HEK293 (cell line): ENCODE results near the gene NKX2-8.

Experiments
- ZNF426 ChIP-seq: fragments of 450-650 bp; formaldehyde crosslinking; IDR thresholded peaks from 2 replicates; pipeline ENCODE4 v1.5.1; 2017; ENCODE audit warnings: missing biosample characterization, missing genetic modification characterization, mild to moderate bottlenecking, inconsistent platforms, moderate library complexity
- TF ChIP-seq, protein P1 (sequence below): fragments of 450-650 bp; formaldehyde crosslinking; IDR thresholded peaks from 2 replicates; pipeline ENCODE4 v1.5.1; 2016; ENCODE audit warnings: missing biosample characterization, missing genetic modification characterization

DNA sequence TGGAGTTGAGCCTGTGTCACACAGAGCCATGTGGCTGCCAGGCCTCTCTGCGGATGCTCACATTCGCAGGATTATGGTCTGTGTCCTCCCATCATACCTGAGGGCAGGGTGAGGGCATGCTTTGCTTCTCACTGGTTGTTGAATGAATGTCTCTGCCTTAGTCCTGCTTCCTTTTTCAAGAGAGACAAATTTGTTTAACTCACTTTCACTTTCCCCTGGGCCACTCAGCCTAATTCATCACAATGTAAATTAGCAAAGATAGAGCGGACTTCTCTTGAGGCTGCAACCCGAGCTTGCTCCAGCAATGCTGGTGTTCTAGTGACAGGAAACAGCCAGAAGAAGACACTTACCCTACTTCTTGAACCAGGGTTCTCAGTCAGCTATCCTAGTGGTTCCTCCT is 43.7 kb upstream of the NKX2-8 start:
- TF ChIP-seq, protein P1, sequence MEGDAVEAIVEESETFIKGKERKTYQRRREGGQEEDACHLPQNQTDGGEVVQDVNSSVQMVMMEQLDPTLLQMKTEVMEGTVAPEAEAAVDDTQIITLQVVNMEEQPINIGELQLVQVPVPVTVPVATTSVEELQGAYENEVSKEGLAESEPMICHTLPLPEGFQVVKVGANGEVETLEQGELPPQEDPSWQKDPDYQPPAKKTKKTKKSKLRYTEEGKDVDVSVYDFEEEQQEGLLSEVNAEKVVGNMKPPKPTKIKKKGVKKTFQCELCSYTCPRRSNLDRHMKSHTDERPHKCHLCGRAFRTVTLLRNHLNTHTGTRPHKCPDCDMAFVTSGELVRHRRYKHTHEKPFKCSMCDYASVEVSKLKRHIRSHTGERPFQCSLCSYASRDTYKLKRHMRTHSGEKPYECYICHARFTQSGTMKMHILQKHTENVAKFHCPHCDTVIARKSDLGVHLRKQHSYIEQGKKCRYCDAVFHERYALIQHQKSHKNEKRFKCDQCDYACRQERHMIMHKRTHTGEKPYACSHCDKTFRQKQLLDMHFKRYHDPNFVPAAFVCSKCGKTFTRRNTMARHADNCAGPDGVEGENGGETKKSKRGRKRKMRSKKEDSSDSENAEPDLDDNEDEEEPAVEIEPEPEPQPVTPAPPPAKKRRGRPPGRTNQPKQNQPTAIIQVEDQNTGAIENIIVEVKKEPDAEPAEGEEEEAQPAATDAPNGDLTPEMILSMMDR (tag by site-specific recombination), result no peak
- TF ChIP-seq ZNF426 (tag by site-specific recombination), result no peak
